UCSD-AML1 (cell line): Measurements from ENCODE around the gene RRAGD.

Experiments
- DNase-seq: peaks from one replicate; lab custom pipeline; 2025; ENCODE audit not compliant: unreplicated experiment; lab: John Stamatoyannopoulos, UW

Gene RRAGD

GRCh38 chr6:89412071-89413005, at the start of gene RRAGD:
RRAGD (minus strand) TSS chr6:89412273; CDS start chr6:89411993, 280 bp downstream.
- DNase-seq: peak; percentile 14

DNA sequence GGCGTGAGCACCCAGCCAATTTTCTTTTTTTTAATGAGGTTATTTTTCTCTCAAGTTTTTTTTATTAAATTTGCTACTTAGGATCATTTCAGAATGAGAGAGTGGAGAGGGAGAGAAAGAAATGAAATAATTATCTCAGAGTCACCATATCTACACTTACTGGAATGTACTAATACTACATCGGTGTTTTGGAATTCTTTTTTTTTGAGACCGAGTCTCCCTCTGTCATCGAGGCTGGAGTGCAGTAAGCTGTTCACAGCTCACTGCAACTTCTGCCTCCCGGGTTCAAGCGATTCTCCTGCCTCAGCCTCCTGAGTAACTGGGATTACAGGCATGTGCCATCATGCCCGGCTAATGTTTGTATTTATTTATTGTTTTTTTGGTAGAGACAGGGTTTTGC, 48.6 kb upstream of the RRAGD start:
- DNase-seq: no peak

- DNase-seq: no peak
Observed at GRCh38 chr6:89459501-89459900, 47.4 kb upstream of the RRAGD start.

DNA sequence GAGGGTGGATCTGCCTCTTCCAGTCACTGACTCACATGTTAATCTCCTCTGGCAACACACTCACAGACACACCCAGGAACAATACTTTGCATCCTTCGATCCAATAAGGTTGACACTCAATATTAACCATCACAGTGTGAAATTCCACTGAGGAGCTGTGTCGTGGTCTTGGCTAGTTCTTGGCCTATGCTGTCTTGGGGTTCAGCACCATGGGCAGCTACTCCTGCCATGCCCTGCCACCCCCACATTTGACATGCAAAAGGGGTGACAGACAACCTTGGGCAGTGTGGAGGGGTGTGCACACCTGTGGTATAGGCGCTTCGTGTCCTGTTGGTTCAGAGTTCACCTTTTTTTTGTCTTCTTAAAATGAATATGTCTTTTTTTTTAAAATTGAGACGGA, 46.6 kb upstream of the RRAGD start:
- no peak for DNase-seq

DNA sequence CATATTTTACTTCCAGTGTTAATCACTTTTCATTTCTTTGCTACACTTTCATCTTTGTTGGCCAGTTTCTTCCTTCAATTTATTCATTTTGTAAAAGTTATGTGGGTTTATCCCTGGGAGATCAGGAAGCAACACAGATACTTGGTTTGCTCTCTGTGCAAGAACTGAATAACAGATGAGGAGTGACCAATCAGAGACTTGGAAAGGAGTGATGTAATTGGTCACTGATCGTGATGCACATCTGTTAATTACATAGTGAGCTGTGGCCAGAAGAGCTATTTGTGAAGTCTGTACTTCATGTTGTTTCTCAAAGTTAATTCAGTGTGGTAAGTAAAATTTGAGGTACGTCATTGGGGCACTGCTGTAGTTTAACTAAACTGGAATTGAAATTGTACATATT, 42.2 kb upstream of the RRAGD start:
- DNase-seq: no peak

DNA sequence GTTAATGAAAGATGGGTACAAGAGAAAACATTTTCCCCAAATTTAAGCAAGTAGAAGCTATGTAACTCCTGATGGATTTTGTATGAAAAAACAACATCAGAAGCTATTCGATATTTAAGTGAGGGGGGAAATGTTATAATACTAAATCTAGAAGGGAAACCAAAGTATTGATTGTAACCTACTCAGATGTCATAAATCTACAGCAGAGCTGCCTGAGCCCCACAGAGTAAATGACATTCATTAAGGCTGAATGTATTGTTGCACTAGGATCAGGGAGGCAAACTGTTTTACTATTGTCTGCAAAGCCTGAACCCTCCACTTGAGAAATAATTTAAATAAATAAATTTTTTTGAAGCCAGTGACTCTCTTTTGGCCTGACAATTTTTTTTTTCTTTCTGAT, 40.2 kb upstream of the RRAGD start:
- DNase-seq: no peak

DNA sequence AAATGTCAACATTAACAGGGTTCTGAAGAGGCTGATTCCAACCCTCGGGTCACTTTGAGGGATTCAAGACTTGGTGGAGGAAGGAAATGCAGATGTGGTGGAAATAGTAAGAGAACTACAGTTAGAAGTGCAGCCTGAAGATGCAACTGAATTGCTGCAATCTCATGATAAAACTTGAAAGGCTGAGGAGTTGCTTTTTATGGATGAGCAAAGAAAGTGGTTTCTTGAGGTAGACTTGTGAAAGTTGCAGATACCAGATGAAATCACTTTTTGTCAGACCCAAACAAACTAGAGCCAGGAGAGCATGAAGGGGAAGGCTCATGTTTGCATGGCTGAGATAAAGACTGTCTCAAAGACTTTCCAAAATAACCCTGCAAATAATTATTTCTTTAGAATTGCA, 37.1 kb upstream of the RRAGD start:
- DNase-seq: no peak

DNA sequence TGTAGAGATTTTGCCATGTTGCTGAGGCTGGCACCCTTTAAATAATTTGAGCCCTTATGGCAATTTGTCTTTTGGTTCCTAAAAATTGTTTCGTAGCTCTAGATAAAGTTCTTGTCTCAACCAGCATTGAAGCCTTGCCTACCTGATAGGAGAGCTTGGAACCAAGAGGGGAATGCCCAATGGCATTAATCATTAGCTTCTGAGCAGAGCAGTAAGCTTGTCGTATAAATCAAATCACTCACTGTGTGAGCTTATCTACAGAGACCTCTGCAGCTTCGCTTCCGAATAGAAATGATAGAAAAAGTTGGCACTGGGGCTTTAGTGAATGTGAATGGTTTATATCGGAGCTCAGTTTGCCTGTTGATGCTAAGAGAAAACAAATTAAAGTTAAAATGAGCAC, 31.6 kb upstream of the RRAGD start:
- DNase-seq: no peak

GRCh38 chr6:89440200-89440599, 28.1 kb upstream of the RRAGD start:
- no peak for DNase-seq

- DNase-seq: no peak
Observed at GRCh38 chr6:89439014-89439413, 26.9 kb upstream of the RRAGD start.

GRCh38 chr6:89438248-89438647, 26.2 kb upstream of the RRAGD start:
- no peak for DNase-seq

DNA sequence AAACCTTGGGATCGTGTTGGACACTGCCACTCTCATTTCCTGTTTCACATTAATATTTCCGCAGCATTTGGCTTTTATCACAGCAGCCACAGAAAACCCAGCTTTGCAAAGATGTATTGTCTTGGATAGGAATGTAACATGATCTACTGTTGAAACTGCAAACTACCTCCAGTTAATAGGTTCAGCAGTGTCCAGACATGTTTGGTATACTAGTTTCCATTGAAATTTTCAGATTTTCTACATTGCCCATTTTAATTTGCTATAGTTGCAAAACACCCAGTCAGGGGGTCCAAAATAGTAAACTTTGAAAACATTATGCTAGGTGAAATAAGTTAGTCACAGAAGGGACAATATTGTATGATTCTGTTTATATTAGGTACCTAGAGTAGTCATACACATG, 24.2 kb upstream of the RRAGD start:
- no peak for DNase-seq

- no peak for DNase-seq
Observed at GRCh38 chr6:89434954-89435353, 22.9 kb upstream of the RRAGD start.

GRCh38 chr6:89434150-89434499, 22.1 kb upstream of the RRAGD start:
- DNase-seq: no peak

GRCh38 chr6:89433252-89434149, 21.4 kb upstream of the RRAGD start:
- peak; percentile 14 for DNase-seq

DNA sequence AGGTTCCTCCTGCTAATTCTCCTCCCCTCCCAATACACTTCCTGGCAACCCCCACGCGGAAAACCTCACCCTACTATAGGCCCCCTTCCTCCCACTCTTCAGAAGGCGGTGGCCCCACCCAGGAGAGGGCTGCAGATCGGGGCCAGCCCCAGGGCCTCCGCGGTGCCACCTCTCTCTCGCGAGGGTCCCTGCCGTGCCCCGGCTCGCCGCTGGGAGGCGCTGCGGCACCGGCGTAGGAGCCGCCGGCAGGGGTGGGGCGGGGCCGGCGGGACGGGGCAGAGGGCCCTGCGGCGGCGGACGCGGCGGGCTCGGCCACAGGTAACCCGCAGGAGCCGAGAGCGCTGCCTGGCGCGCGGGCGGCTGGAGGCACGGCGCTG, 20.8 kb upstream of the RRAGD start, which contains the start of gene ANKRD6:
Gene ANKRD6 (plus strand): TSS at position 278 of the 377 bp plus-strand sequence. CDS start 133,825 bp downstream, outside the sequence.
- DNase-seq: peak; percentile 77

DNA sequence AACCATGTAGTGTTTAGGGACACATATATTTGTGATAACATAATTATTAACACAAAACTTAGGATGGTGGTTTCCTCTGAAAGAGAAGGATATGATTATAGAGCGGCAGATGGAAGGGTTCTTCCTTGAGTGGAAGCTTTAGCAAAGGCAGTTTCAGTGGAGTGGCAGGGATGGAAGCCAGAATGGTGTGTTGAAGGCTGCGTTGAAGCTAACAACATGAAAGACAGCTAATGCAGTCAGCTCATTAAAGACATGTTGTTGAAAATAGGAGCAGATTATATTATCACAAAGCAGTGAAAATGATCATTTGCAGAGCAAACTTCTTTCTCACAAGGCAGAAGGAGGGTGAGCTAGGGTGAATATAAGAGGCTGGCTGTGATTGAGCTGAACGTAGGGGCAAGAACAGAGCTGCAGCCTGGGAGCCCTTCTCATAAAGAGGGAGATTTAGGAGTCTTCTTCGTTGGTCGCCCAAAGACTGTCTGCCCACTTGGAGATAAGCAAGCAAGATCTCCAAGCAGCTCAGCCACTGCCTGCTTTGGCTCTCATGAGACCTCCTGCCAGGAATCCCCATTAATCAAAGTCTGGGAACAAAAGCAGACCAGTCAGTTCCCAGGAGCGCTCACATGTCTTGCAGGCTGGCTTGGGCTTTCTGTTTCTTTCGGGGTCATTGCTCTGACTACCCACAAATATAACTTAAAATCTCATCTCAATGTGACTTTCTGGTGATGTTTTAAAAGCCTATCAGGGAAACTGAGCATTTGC, 18.3 kb upstream of the RRAGD start:
- DNase-seq: no peak

GRCh38 chr6:89416796-89417195, 4.7 kb upstream of the RRAGD start:
- no peak for DNase-seq

DNA sequence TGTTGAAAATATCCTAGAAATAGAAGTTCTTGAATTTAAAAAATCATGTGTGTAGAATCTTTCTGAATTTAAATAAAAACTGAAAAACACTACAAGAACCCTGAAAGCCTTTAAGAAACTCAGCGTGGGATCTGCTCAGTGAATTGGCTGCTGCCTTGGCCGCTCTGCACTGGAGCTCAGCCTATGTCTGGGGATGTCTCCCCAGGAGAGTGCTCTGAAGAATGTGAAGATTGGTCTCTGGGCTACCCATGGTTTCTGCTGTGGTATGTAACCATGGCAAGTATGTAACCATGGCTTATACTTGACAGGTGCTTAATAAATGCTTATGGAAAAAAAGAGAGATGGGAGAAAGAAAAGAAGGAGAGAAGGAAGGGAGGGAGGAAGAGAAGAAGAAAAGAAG, 3.1 kb upstream of the RRAGD start:
- no peak for DNase-seq

DNA sequence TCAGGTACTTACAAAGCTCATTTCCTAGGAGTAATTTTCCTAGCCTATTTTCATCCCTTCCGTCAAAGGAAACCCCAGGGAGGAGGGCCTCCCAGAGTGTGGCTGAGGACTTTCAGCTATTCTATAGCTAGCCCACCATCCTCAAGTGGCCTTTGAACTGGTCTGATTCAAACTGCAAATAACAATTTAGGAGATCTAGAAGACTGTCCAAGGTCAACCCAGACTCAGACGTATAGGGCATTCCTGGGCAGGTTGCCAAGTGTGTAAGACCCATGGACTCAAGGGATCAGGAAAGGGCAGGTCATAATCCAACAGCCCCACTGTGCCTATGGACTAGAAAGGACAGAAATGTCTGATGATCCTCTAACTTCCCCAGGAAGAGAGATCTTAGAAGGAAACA, 2.1 kb upstream of the RRAGD start:
- DNase-seq: no peak

DNA sequence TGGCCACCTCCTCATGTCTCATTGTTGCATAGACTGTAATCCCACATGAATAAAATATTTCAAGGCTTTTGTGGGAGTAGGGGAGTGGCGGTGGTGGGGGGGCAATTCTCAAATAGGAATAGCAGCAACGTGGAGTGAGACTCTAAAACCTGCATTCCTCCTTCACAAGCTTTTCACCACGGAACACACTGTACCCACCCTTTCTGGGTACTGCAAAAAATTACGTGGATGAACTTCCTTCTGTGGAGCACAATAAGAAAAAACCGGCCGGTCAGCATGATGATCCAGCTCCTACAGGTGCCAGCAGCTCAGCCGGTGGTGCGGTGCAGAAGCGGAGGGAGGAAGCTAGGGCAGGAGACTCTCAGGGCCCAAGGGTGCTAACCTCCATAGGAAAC, 930 bp upstream of the RRAGD start:
- DNase-seq: no peak
